ENCODE data around the gene MYL5.
"Not testable (repeated sequence)": the region's sequence is repeated elsewhere in the genome, so short reads cannot be mapped to it uniquely, and the experiment has no call there.

The MYL5 gene

GRCh38 chr4:657834-658667 lies 16.3 kb upstream of the MYL5 start:
- DNase-seq, result no peak

- no peak for DNase-seq
Observed at GRCh38 chr4:658681-659667, 15.4 kb upstream of the MYL5 start.

GRCh38 chr4:659851-660250 lies 14.5 kb upstream of the MYL5 start:
- no peak for DNase-seq

GRCh38 chr4:660401-660800 lies 13.9 kb upstream of the MYL5 start:
- no peak for DNase-seq

GRCh38 chr4:661231-661630 lies 13.1 kb upstream of the MYL5 start:
- DNase-seq, result no peak

- no peak for DNase-seq
Observed at GRCh38 chr4:661881-662761, 12.2 kb upstream of the MYL5 start.

- no peak for DNase-seq
Observed at GRCh38 chr4:663046-663437, 11.3 kb upstream of the MYL5 start.

- DNase-seq, result no peak
Observed at GRCh38 chr4:663438-664428, 10.6 kb upstream of the MYL5 start.

GRCh38 chr4:664713-665231 lies 9.6 kb upstream of the MYL5 start:
- DNase-seq, result no peak

- DNase-seq, result no peak
Observed at GRCh38 chr4:665381-665750, 9.0 kb upstream of the MYL5 start.

- no peak for DNase-seq
Observed at GRCh38 chr4:665751-666435, 8.4 kb upstream of the MYL5 start.

- DNase-seq, result no peak
Observed at GRCh38 chr4:666436-666810, 7.9 kb upstream of the MYL5 start.

GRCh38 chr4:666822-667544 lies 7.4 kb upstream of the MYL5 start:
- no peak for DNase-seq

GRCh38 chr4:667545-667925 lies 6.8 kb upstream of the MYL5 start:
- DNase-seq, result no peak

GRCh38 chr4:668219-668618 lies 6.1 kb upstream of the MYL5 start:
- DNase-seq, result not testable (repeated sequence)

GRCh38 chr4:669806-670559 lies 4.4 kb upstream of the MYL5 start:
- not testable (repeated sequence) for DNase-seq

- DNase-seq, result no peak
Observed at GRCh38 chr4:671769-672168, 2.6 kb upstream of the MYL5 start.

GRCh38 chr4:673349-674091 lies 822 bp upstream of the MYL5 start:
- no peak for DNase-seq
